IMR-90 (cell line): ENCODE results near the gene PI4KA. TPM values are rescaled to one million over a fixed set of nuclear protein-coding genes. Genes with fewer than 3 reads are reported as not detected.

Source experiments
- ATAC-seq: fragments of 200-7000 bp; cut with Tn5 transposase; 2 replicates; pipeline ENCODE4 v1.9.1; 2020; ENCODE audit warnings: low read depth, mild to moderate bottlenecking, moderate library complexity
- BruUV-seq: library from RNA; stranded (reverse); fragments of 400-500 nt; replicated peaks from 2 replicates; lab custom pipeline; 2021; lab: Mats Ljungman, UMichigan
- CTCF ChIA-PET: fragments of 300-600 bp; formaldehyde crosslinking; extraction: SDS; loops from one replicate; lab custom pipeline; 2021; ENCODE audit warnings: antibody characterized with exemption; lab: Yijun Ruan, JAX
- POLR2A ChIA-PET: fragments of 300-600 bp; sonication (Branson Sonifier 250); formaldehyde crosslinking; loops from one replicate; lab custom pipeline; 2022; ENCODE audit warnings: antibody characterized with exemption; ENCODE audit not compliant: unreplicated experiment; lab: Charles Lee
- DNase-seq: peaks from one replicate; pipeline ENCODE4 v3.0.0; 2013
- H2AFZ ChIP-seq: replicated peaks from 2 replicates; pipeline ENCODE3; 2013; ENCODE audit warnings: low read length, mild to moderate bottlenecking; ENCODE audit not compliant: poor library complexity
- H2AK5ac ChIP-seq: 2 replicates; pipeline ENCODE4 v1.6.1; 2013; ENCODE audit warnings: low read depth, low read length, inconsistent platforms
- H2AK9ac ChIP-seq: replicated peaks from 2 replicates; pipeline ENCODE3; 2013; ENCODE audit warnings: mild to moderate bottlenecking, low read depth, low read length, moderate library complexity; ENCODE audit not compliant: poor library complexity
- H2BK120ac ChIP-seq: 2 replicates; pipeline ENCODE4 v1.6.1; 2013; ENCODE audit warnings: low read depth, low read length, inconsistent platforms
- H2BK15ac ChIP-seq: 3 replicates; pipeline ENCODE4 v1.6.1; 2013; ENCODE audit warnings: low read depth, low read length, inconsistent platforms
- H2BK20ac ChIP-seq: 2 replicates; pipeline ENCODE4 v1.6.1; 2013; ENCODE audit warnings: low read depth, mild to moderate bottlenecking, inconsistent platforms, low read length, moderate library complexity
- H2BK5ac ChIP-seq: 2 replicates; pipeline ENCODE4 v1.6.1; 2013; ENCODE audit warnings: mild to moderate bottlenecking, low read depth, low read length, inconsistent platforms; ENCODE audit not compliant: poor library complexity, severe bottlenecking
- H3K14ac ChIP-seq: replicated peaks from 2 replicates; pipeline ENCODE4 v1.6.1; 2013; ENCODE audit warnings: low read depth, low read length, inconsistent platforms
- H3K18ac ChIP-seq: 2 replicates; pipeline ENCODE4 v1.6.1; 2013; ENCODE audit warnings: low read depth, low read length, control low read depth
- H3K23ac ChIP-seq: 2 replicates; pipeline ENCODE4 v1.6.1; 2013; ENCODE audit warnings: low read depth, low read length, inconsistent platforms
- H3K27ac ChIP-seq: 2 replicates; pipeline ENCODE4 v1.5.1; 2013; ENCODE audit warnings: mild to moderate bottlenecking, control low read depth, low read length; ENCODE audit not compliant: insufficient read depth
- H3K27me3 ChIP-seq: 2 replicates; pipeline ENCODE4 v1.6.1; 2013; ENCODE audit warnings: low read length; ENCODE audit not compliant: control insufficient read depth, insufficient read depth
- H3K36me3 ChIP-seq: 2 replicates; pipeline ENCODE4 v1.6.1; 2013; ENCODE audit warnings: low read length, mixed read lengths; ENCODE audit not compliant: control insufficient read depth, insufficient read depth
- H3K4ac ChIP-seq: 2 replicates; pipeline ENCODE4 v1.6.1; 2013; ENCODE audit warnings: low read depth, low read length, inconsistent platforms
- H3K4me1 ChIP-seq: 2 replicates; pipeline ENCODE4 v1.6.1; 2013; ENCODE audit warnings: low read length, mixed read lengths; ENCODE audit not compliant: control insufficient read depth, insufficient read depth
- H3K4me2 ChIP-seq: 2 replicates; pipeline ENCODE4 v1.6.1; 2013; ENCODE audit warnings: low read depth, mild to moderate bottlenecking, control low read depth, low read length, moderate library complexity
- H3K4me3 ChIP-seq: 2 replicates; pipeline ENCODE4 v1.5.1; 2013; ENCODE audit warnings: low read depth, mild to moderate bottlenecking, control low read depth, low read length, moderate library complexity; ENCODE audit not compliant: insufficient read depth
- H3K56ac ChIP-seq: 2 replicates; pipeline ENCODE4 v1.6.1; 2013; ENCODE audit warnings: low read length, inconsistent platforms; ENCODE audit not compliant: insufficient read depth; ENCODE audit errors: extremely low read depth
- H3K79me1 ChIP-seq, 2 experiments: 2 replicates each; pipeline ENCODE4 v1.6.1; 2013; ENCODE audit warnings: low read length in 2 of 2, inconsistent platforms in 1 of 2, low read depth in 1 of 2
- H3K9ac ChIP-seq: 2 replicates; pipeline ENCODE4 v1.6.1; 2013; ENCODE audit warnings: low read depth, low read length, control low read depth
- H3K9me1 ChIP-seq: 2 replicates; pipeline ENCODE4 v1.6.1; 2013; ENCODE audit warnings: low read length, inconsistent platforms; ENCODE audit not compliant: insufficient read depth
- H3K9me3 ChIP-seq: 2 replicates; pipeline ENCODE4 v1.6.1; 2013; ENCODE audit warnings: low read length; ENCODE audit not compliant: control insufficient read depth, insufficient read depth
- H4K20me1 ChIP-seq: 2 replicates; pipeline ENCODE4 v1.6.1; 2013; ENCODE audit warnings: low read length, inconsistent platforms; ENCODE audit not compliant: insufficient read depth
- H4K5ac ChIP-seq: 2 replicates; pipeline ENCODE4 v1.6.1; 2013; ENCODE audit warnings: mild to moderate bottlenecking, low read depth, low read length, control low read depth
- H4K8ac ChIP-seq, 2 experiments: 2 replicates each; pipeline ENCODE4 v1.6.1; 2013; ENCODE audit warnings: low read depth in 2 of 2, low read length in 2 of 2, control low read depth in 1 of 2, inconsistent platforms in 1 of 2
- H4K91ac ChIP-seq: 2 replicates; pipeline ENCODE4 v1.6.1; 2013; ENCODE audit warnings: low read depth, low read length, inconsistent platforms; ENCODE audit not compliant: insufficient read depth
- RAD21 ChIP-seq: IDR thresholded peaks from 2 replicates; pipeline ENCODE4 v1.6.1; 2012; ENCODE audit warnings: low read length, improper control_type of control experiment
- SMC3 ChIP-seq: fragments of 150-350 bp; IDR thresholded peaks from 2 replicates; pipeline ENCODE4 v1.6.1; 2016; ENCODE audit warnings: low read depth, mild to moderate bottlenecking, antibody characterized with exemption, low read length, moderate library complexity
- USF2 ChIP-seq: fragments of 150-350 bp; IDR thresholded peaks from 2 replicates; pipeline ENCODE4 v1.6.1; 2017; ENCODE audit warnings: mild to moderate bottlenecking, antibody characterized with exemption, low read length, low read depth
- WGBS, 2 experiments: methylation state at CpG; one replicate each; pipeline versions ENCODE4 v1.1.5 to v1.1.7; 2013; ENCODE audit warnings: missing lambda C conversion rate in 2 of 2; ENCODE audit not compliant: insufficient read length in 1 of 2; ENCODE audit errors: extremely low coverage in 2 of 2; 5-methylcytosine and 5-hydroxymethylcytosine counted together
- dilution Hi-C: fragments of 300-500 bp; cut with HindIII; formaldehyde crosslinking; loops from one replicate; pipeline ENCODE4 v1.14.3; 2018; ENCODE audit warnings: low sequenced_read_pairs; ENCODE audit not compliant: unreplicated experiment
- in situ Hi-C: fragments of 300-500 bp; cut with MboI; formaldehyde crosslinking; loops from 3 replicates; pipeline ENCODE4 v1.14.3; 2019; ENCODE audit warnings: low sequenced_read_pairs, inconsistent platforms, mixed read lengths
- intact Hi-C: fragments of 100-400 bp; cut with micrococcal nuclease; formaldehyde crosslinking; loops from 2 replicates; pipeline ENCODE4 v1.10.0; 2022
- polyA plus RNA-seq, 3 experiments: library from polyadenylated mRNA; depleted of rRNA; stranded (reverse); fragments of >200 nt; gene quantifications; 2 replicates each; pipeline ENCODE4 v1.2.3, GENCODE V29; 2012; ENCODE audit warnings: low replicate concordance in 1 of 3
- total RNA-seq: library from RNA; depleted of rRNA; stranded (reverse); fragments of >200 nt; gene quantifications from 2 replicates; pipeline ENCODE4 v1.2.3, GENCODE V29; 2012
- TF ChIP-seq, protein P1 (sequence below): conservative IDR thresholded peaks from 2 replicates; pipeline ENCODE4 v1.5.1; 2012; ENCODE audit warnings: mild to moderate bottlenecking, low read depth, low read length, improper control_type of control experiment

The PI4KA gene
- total and polyA plus RNA-seq, 2 of the 4 experiments (the other 2 are of a cell fraction) = 16.8 to 35.5 TPM

DNA sequence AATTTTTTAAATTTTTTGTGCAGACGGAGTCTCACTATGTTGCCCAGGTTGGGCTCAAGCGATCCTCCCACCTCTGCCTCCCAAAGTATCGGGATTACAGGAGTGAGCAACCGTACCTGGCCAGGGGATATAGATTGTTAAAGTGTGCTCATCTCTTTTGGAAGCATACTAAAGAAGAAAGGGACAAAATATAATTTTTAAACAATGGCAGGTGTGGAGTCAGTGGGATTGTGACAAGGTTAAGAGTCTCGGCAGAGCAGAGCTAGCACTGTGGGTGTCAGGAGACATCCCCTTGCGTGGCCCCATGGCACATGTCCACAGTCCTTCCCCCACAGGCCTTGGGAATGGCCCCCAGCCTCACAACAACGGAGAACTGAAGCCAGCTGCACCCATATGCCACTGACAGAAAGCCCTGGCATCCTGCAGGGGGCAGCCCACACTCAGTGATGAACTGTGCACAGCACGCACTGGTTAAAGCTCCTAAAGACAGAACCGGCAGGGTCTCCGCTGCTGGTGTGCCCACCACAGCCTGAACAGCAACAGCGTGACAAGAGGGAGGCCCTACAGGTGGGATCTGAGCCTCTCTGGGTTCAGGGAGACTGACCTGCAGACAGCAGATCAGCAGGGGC, 54.8 kb downstream of the PI4KA start:
- H2BK20ac ChIP-seq = no peak overlapping the region
- TF ChIP-seq RAD21 (peak; percentile 71), USF2 (no peak), SMC3 (peak; percentile 47)
- TF ChIP-seq, protein P1, sequence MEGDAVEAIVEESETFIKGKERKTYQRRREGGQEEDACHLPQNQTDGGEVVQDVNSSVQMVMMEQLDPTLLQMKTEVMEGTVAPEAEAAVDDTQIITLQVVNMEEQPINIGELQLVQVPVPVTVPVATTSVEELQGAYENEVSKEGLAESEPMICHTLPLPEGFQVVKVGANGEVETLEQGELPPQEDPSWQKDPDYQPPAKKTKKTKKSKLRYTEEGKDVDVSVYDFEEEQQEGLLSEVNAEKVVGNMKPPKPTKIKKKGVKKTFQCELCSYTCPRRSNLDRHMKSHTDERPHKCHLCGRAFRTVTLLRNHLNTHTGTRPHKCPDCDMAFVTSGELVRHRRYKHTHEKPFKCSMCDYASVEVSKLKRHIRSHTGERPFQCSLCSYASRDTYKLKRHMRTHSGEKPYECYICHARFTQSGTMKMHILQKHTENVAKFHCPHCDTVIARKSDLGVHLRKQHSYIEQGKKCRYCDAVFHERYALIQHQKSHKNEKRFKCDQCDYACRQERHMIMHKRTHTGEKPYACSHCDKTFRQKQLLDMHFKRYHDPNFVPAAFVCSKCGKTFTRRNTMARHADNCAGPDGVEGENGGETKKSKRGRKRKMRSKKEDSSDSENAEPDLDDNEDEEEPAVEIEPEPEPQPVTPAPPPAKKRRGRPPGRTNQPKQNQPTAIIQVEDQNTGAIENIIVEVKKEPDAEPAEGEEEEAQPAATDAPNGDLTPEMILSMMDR = peak; percentile 60
- H3K4me1 ChIP-seq = peaks cover 7% of the 10 kb centered on the region
- dilution Hi-C loops = no loop called here
- no peak overlapping the region for H3K9ac ChIP-seq
- no peaks in the 10 kb centered on the region for H3K9me3 ChIP-seq
- H3K36me3 ChIP-seq = peaks cover 41% of the 10 kb centered on the region
- no peak overlapping the region for H3K4ac ChIP-seq
- peak overlapping the region; percentile 34 for H2AFZ ChIP-seq
- intact Hi-C loops = loop anchor here (1.0 to 10.0 kb wide), 4 partner anchors 81 to 178 kb away; partner anchors contain the start of genes CRKL and LZTR1
- no peak overlapping the region for H3K23ac ChIP-seq
- ChIA-PET CTCF (interaction anchor here (0.6 to 2.4 kb wide), 5 partner anchors 9 to 158 kb away, joined by 4 to 11 read pairs (median 5); no protein-coding TSS in a partner anchor), POLR2A (no interaction called here)
- ATAC-seq = peak; percentile 54
- H2AK9ac ChIP-seq = peak overlapping the region; percentile 25
- no peak overlapping the region for H3K18ac ChIP-seq
- H2BK5ac ChIP-seq = no peak overlapping the region
- peaks cover 5 to 23% of the 10 kb centered on the region in 2 experiments; a peak in 3 of 4 replicates for H3K79me1 ChIP-seq
- no peak overlapping the region for H4K91ac ChIP-seq
- H3K56ac ChIP-seq = no peak overlapping the region
- H2BK15ac ChIP-seq = no peak overlapping the region
- H3K27me3 ChIP-seq = no peaks in the 10 kb centered on the region
- DNase-seq = peak; percentile 44
- peak overlapping the region; percentile 66; the same call in 1 of the 2 replicates for H2AK5ac ChIP-seq
- WGBS, 2 experiments = 58% methylated on average over 5 of the region's 11 CpGs; no CpG with 5 or more reads in 1 of the 2 experiments
- BruUV-seq = no TSS peak
- H4K5ac ChIP-seq = no peak overlapping the region
- in situ Hi-C loops = no loop called here
- no peak overlapping the region for H2BK120ac ChIP-seq
- peak overlapping the region in 1 of 2 experiments; percentile 64; a peak in 1 of 4 replicates for H4K8ac ChIP-seq
- H3K9me1 ChIP-seq = peaks cover 3% of the 10 kb centered on the region
- H3K27ac ChIP-seq = no peak overlapping the region
- no peak overlapping the region for H3K4me3 ChIP-seq
- no peak overlapping the region for H3K14ac ChIP-seq
- no peaks in the 10 kb centered on the region for H4K20me1 ChIP-seq
- H3K4me2 ChIP-seq = no peak overlapping the region
